NCI-H524 treated with DMSO at 0.1 percent for 48 hours (cell line): ENCODE results near the gene DFFA.
"Not testable (repeated sequence)": the region's sequence is repeated elsewhere in the genome, so short reads cannot be mapped to it uniquely, and the experiment has no call there.

Source experiments
- DNase-seq: peaks from one replicate; lab custom pipeline; 2025; lab: John Stamatoyannopoulos, UW

DFFA gene

DNA sequence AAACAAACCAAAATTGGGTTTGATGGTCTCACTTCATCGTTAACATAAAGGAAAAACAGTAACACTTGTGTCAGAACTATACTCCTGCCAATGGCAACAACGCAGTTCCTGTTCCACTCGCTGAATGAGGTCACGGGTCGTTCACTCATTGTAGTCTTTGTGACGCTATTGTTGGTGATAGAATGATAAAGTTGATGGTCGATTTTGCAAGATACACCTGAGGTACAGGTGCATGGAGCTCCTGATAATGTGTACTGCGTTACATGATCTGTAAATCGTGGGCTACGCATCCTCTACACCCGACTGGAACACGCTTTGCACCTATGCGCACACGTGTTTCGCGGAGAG lies 42.5 kb downstream of the DFFA start:
- DNase-seq = no peak

DNA sequence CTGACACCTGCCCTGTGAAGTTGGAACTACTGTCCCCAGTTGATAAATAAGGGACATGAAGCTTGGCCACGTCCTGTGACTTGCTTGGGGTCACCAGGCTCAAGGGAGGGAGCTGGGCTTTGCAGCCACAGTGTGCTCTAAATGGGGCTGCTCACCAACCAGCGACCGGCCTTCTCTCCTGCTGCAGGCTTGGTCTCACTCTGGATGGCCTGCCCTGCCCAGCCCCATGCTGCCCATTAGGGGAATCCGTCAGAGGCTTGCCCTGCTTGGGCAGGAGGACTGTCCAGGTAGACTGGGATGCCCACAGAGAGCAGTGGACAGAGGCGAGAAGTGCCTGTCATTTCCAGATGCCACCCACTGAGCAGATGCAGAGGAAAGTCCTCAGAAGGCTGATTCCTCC lies 43.3 kb downstream of the DFFA start:
- DNase-seq = no peak

DNA sequence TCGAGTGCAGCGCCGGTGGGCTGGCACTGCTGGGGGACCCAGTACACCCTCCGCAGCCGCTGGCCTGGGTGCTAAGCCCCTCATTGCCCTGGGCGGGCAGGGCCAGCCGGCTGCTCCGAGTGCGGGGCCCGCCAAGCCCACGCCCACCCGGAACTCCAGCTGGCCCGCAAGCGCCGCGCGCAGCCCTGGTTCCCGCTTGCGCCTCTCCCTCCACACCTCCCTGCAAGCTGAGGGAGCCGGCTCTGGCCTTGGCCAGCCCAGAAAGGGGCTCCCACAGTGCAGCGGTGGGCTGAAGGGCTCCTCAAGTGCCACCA lies 45.8 kb downstream of the DFFA start:
- DNase-seq = not testable (repeated sequence)

DNA sequence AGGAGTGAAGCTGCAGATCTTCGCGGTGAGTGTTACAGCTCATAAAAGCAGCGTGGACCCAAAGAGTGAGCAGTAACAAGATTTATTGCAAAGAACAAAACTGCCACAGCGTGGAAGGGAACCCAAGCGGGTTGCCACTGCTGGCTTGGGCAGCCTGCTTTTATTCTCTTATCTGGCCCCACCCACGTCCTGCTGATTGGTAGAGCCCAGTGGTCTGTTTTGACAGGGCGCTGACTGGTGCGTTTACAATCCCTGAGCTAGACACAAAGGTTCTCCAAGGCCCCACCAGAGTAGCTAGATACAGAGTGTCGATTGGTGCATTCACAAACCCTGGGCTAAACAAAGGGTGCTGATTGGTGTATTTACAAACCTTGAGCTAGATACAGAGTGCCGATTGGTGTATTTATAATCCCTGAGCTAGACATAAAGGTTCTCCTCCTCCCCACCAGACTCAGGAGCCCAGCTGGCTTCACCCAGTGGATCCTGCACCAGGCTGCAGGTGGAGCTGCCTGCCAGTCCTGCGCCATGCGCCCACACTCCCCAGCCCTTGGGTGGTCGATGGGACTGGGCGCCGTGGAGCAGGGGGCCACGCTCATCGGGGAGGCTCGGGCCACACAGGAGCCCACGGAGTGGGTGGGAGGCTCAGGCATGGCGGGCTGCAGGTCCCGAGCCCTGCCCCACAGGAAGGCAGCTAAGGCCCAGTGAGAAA lies 46.3 kb downstream of the DFFA start:
- DNase-seq = not testable (repeated sequence)

DNA sequence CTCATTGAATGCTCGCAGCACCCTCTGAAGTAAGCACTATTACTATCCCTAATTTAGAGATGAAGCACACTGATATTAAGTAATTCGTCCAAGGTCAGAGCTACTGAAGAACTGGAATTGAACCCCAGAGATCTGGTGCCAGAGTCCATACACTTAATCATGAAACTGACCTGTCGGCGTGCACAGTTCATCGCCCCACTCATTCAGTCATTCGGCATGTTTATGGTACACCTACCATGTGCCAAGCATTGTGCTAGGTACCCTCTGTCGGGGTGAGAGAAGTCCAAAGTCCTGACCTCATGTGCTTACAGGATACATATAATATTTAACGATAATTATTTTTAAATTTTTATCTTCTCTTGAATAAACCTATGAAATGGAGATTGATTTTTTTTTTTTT lies 47.7 kb downstream of the DFFA start:
- no peak for DNase-seq

DNA sequence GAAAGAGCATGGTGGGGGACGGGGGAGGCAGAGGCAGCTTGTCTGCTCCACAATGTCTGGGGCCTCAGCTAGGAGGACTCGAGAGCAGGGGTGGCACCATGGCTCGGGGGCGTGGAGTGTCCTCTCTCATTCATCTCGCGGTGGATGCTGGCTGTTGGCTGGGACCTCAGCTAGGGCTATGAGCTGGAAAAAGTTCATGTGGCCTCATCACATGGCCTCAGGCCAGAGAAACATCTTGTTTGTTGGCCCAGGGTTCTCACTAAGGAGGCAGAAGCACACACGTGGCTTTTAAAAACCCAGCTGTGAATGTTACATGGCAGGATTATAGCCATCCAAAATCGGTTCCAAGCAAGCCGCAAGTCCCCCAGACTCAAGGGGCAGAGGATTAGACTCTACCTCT lies 48.3 kb downstream of the DFFA start:
- no peak for DNase-seq

DNA sequence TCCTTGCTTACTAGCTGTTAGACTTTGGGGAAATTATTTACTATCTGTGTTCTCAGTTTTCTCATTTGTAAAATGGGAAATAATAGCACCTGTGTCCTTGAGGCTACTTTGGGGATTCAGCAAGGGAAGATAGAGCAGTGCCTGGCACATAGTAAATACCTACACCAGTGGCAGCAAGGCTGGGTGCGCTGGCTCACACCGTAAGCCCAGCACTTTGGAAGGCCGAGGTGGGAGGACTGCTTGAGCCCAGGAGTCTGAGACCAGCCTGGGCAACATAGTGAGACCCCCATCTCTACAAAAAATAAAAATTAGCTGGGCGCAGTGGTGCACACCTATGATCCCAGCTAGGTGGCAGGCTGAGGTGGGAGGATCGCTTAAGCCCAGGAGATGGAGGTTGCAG lies 50.7 kb downstream of the DFFA start:
- no peak for DNase-seq

DNA sequence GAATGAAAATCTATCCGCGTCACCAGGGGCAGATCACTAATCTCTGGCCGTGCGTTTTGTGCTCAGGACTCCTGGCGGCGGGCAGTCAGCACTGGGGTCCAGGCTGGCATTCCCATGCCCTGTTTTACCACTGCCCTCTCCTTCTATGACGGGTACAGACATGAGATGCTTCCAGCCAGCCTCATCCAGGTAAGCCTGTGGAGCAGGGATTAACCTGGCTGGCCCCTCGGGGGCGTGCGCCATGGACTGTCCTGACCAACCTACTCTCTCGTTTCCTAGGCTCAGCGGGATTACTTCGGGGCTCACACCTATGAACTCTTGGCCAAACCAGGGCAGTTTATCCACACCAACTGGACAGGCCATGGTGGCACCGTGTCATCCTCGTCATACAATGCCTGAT lies 53.0 kb downstream of the DFFA start:
- DNase-seq = no peak

DNA sequence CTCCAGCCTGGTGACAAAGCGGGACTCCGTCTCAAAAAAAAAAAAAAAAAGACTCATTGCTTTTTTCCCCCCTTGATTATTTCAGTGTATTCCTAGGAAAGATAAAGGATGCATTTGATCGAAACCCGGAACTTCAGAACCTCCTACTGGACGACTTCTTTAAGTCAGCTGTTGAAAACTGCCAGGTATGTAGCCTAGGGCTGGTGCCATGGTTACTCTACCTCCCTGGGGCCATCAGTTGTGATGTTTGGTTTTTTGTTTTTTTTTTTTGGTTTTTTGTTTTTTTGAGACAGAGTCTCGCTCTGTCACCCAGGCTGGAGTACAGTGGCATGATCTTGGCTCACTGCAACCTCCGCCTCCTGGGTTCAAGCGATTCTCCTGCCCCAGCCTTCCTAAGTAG lies 53.6 kb downstream of the DFFA start:
- DNase-seq = not testable (repeated sequence)

DNA sequence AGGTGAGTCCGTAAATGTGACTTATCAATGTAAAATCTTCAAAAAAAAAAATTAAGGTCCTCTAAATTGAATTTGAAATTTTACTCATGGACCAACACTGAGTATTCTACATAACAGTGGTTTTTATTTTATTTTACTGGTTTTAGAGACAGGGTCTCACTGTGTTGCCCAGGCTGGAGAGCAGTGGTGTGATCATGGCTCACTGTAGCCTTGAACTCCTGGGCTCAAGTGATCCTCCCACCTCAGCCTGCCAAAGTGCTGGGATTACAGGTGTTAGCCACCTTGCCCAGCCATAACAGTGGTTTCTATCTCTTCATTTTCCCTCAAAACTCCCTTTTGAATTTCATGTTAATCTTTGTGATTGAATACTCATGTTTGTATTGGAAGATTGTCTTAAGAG lies 56.4 kb downstream of the DFFA start:
- DNase-seq = not testable (repeated sequence)

DNA sequence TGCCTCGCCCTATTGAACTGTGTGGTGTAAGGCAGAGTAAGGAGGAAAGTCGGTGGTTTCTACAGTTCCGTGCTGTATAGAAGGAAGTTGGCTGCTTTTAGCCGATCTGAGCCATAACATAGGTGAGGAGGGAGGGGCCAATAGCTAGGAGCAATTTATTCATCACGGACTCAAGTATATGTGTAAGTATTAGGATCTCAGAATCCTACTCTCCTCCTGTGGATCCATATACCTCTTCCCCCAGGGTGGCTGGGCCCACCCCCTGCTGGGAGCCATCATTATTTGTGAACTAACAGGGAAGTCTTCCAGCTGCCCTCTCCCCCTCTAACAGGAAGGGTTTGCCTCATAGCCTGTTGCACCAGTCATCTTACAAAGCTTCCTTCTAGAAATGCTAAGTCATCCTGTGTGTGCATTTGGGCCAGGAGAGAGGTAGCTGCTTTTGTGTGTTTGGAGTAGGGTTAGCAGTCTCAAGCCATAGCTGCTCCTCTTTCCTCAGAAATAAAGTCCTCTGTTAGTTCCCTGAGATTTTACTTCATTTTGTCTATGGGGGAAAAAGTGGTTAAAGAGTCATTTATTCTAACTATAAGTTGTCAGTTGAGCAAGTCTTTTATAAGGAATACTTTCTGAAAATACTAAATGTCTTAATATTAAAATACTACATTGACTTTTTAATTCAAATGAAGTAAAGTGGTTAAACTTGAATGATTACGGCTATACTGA lies 57.0 kb downstream of the DFFA start:
- DNase-seq = no peak

DNA sequence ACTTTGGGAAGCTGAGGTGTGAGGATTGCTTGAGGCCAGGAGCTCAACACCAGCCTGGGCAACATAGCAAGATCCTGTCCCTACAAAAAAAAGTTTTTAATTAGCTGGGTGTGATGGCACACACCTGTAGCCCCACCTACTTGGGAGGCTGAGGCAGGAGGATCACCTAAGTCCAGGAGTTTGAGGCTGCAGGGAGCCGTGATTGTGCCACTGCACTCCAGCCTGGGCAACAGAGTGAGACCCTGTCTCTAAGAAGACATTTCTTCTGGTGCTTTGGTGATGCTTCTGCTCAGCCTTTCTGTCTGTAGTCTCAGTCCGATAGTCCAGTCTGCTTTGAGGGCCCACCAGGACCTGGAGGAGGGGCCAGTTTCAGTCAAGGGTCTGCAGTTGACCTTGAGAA lies 65.1 kb downstream of the DFFA start:
- no peak for DNase-seq
